Thymus (tissue), 11 donors: ENCODE measurements around the gene TAF3. TPM values are rescaled to one million over a fixed set of nuclear protein-coding genes. Genes with fewer than 3 reads are reported as not detected.

Experiments used
- DNase-seq, 9 donors: peaks; one replicate each; pipeline ENCODE4 v3.0.0-alpha.2; 2013; ENCODE audit warnings: low spot score in 9 of 9, low read depth in 6 of 9, missing footprints in 1 of 9
- H3K27ac ChIP-seq, 2 donors: one replicate each; pipeline ENCODE4 v1.5.1; 2013; ENCODE audit warnings: control low read depth in 1 of 2, low read depth in 1 of 2, low read length in 1 of 2, mild to moderate bottlenecking in 1 of 2, moderate library complexity in 1 of 2
- H3K27me3 ChIP-seq, 2 donors: one replicate each; pipeline ENCODE4 v1.5.1; 2013; ENCODE audit warnings: low read length in 1 of 2; ENCODE audit not compliant: control insufficient read depth in 2 of 2, insufficient read depth in 1 of 2
- H3K36me3 ChIP-seq, 2 donors: one replicate each; pipeline ENCODE4 v1.5.1; 2013; ENCODE audit warnings: low read length in 1 of 2, mild to moderate bottlenecking in 1 of 2, moderate library complexity in 1 of 2; ENCODE audit not compliant: control insufficient read depth in 2 of 2, insufficient read depth in 2 of 2
- H3K4me1 ChIP-seq, 2 donors: one replicate each; pipeline ENCODE4 v1.5.1; 2013; ENCODE audit warnings: low read length in 2 of 2; ENCODE audit not compliant: control insufficient read depth in 2 of 2, insufficient read depth in 2 of 2
- H3K4me3 ChIP-seq, 2 donors: one replicate each; pipeline ENCODE4 v1.5.1; 2013; ENCODE audit warnings: low read length in 2 of 2, control low read depth in 1 of 2, mild to moderate bottlenecking in 1 of 2
- H3K9me3 ChIP-seq, 2 donors: one replicate each; pipeline ENCODE4 v1.5.1; 2013; ENCODE audit warnings: low read length in 1 of 2, mild to moderate bottlenecking in 1 of 2; ENCODE audit not compliant: control insufficient read depth in 2 of 2, insufficient read depth in 1 of 2
- WGBS: extraction: QIAGEN DNeasy Blood & Tissue Kit; methylation state at CpG from one replicate; pipeline ENCODE4 v1.1.7; 2013; 5-methylcytosine and 5-hydroxymethylcytosine counted together
- polyA plus RNA-seq: library from polyadenylated mRNA; stranded (reverse); fragments of 200-250 nt; gene quantifications from one replicate; pipeline ENCODE4 v1.2.3, GENCODE V29; 2013
- total RNA-seq: library from RNA; stranded (reverse); fragments of 120-200 nt; gene quantifications from one replicate; pipeline ENCODE4 v1.2.4, GENCODE V29; 2013
- donor health status: healthy.

The TAF3 gene
- total and polyA plus RNA-seq, 2 donors = 2.2 to 5.7 TPM

- H3K27ac ChIP-seq = no peak overlapping the region
- peaks cover 5 to 6% of the 10 kb centered on the region in 2 donors for H3K36me3 ChIP-seq
- no peaks in the 10 kb centered on the region for H3K27me3 ChIP-seq
- no peak for DNase-seq
- H3K4me3 ChIP-seq = no peak overlapping the region
- WGBS = 90% methylated on average over 6 of the region's 6 CpGs
- H3K9me3 ChIP-seq = no peaks in the 10 kb centered on the region
- H3K4me1 ChIP-seq = no peaks in the 10 kb centered on the region
These were observed 151.3 kb downstream of the TAF3 start for GRCh38 chr10:7969623-7970022.

GRCh38 chr10:7971949-7972348 is 153.6 kb downstream of the TAF3 start:
- no peaks in the 10 kb centered on the region for H3K4me1 ChIP-seq
- H3K4me3 ChIP-seq = no peak overlapping the region
- WGBS = 97% methylated on average over 3 of the region's 3 CpGs
- H3K36me3 ChIP-seq = peaks cover 0 to 3% of the 10 kb centered on the region in 2 donors
- no peaks in the 10 kb centered on the region for H3K27me3 ChIP-seq
- H3K9me3 ChIP-seq = no peaks in the 10 kb centered on the region
- H3K27ac ChIP-seq = no peak overlapping the region
- DNase-seq = no peak

- Histone ChIP-seq H3K27ac (no peak overlapping the region), H3K4me1 (no peaks in the 10 kb centered on the region), H3K9me3 (no peaks in the 10 kb centered on the region), H3K27me3 (no peaks in the 10 kb centered on the region), H3K4me3 (no peak overlapping the region), H3K36me3 (no peaks in the 10 kb centered on the region)
- WGBS = 99% methylated on average over 2 of the region's 2 CpGs
- DNase-seq = no peak
These were observed 154.1 kb downstream of the TAF3 start for GRCh38 chr10:7972367-7972766.

GRCh38 chr10:7980196-7980595 is 161.9 kb downstream of the TAF3 start:
- Histone ChIP-seq H3K9me3 (no peaks in the 10 kb centered on the region), H3K4me3 (no peak overlapping the region), H3K27me3 (no peaks in the 10 kb centered on the region), H3K27ac (no peak overlapping the region), H3K36me3 (peaks cover 6 to 16% of the 10 kb centered on the region in 2 donors), H3K4me1 (no peaks in the 10 kb centered on the region)
- WGBS = 97% methylated on average over 1 of the region's 1 CpG
- DNase-seq = no peak

GRCh38 chr10:7982727-7983126 is 164.4 kb downstream of the TAF3 start:
- Histone ChIP-seq H3K27me3 (no peaks in the 10 kb centered on the region), H3K9me3 (no peaks in the 10 kb centered on the region), H3K27ac (no peak overlapping the region), H3K36me3 (peaks cover 6 to 16% of the 10 kb centered on the region in 2 donors), H3K4me1 (no peaks in the 10 kb centered on the region), H3K4me3 (no peak overlapping the region)
- WGBS = 98% methylated on average over 5 of the region's 5 CpGs
- DNase-seq = no peak

GRCh38 chr10:7984325-7984724 is 166.0 kb downstream of the TAF3 start:
- peaks cover 10% of the 10 kb centered on the region in 2 donors for H3K36me3 ChIP-seq
- peaks cover 0 to 3% of the 10 kb centered on the region in 2 donors for H3K9me3 ChIP-seq
- no peak overlapping the region for H3K4me3 ChIP-seq
- 98% methylated on average over 3 of the region's 3 CpGs for WGBS
- DNase-seq = no peak
- no peaks in the 10 kb centered on the region for H3K27me3 ChIP-seq
- H3K27ac ChIP-seq = no peak overlapping the region
- H3K4me1 ChIP-seq = no peaks in the 10 kb centered on the region

- WGBS = 92% methylated on average over 7 of the region's 7 CpGs
- no peak overlapping the region for H3K27ac ChIP-seq
These were observed 166.6 kb downstream of the TAF3 start for GRCh38 chr10:7984896-7985295.

GRCh38 chr10:7986851-7987250 is 168.5 kb downstream of the TAF3 start:
- H3K9me3 ChIP-seq = peaks cover 0 to 3% of the 10 kb centered on the region in 2 donors
- H3K4me1 ChIP-seq = no peaks in the 10 kb centered on the region
- DNase-seq = no peak
- H3K36me3 ChIP-seq = peaks cover 4% of the 10 kb centered on the region in 2 donors
- 90% methylated on average over 4 of the region's 4 CpGs for WGBS
- H3K27me3 ChIP-seq = no peaks in the 10 kb centered on the region
- no peak overlapping the region for H3K27ac ChIP-seq
- no peak overlapping the region for H3K4me3 ChIP-seq

More at GRCh38 chr10:7984896-7985295, 166.6 kb downstream of the TAF3 start:
- Histone ChIP-seq H3K27me3 (no peaks in the 10 kb centered on the region), H3K36me3 (peaks cover 10% of the 10 kb centered on the region in 2 donors), H3K9me3 (peaks cover 0 to 3% of the 10 kb centered on the region in 2 donors), H3K4me3 (no peak overlapping the region), H3K4me1 (no peaks in the 10 kb centered on the region)
- DNase-seq = no peak

- WGBS = 96% methylated on average over 2 of the region's 2 CpGs
- no peak for DNase-seq
These were observed 170.7 kb downstream of the TAF3 start for GRCh38 chr10:7988989-7989388.

GRCh38 chr10:7998831-7999230 is 180.5 kb downstream of the TAF3 start:
- WGBS = 98% methylated on average over 1 of the region's 1 CpG
- H3K27me3 ChIP-seq = no peaks in the 10 kb centered on the region
- H3K27ac ChIP-seq = no peak overlapping the region
- H3K36me3 ChIP-seq = peaks cover 0 to 2% of the 10 kb centered on the region in 2 donors
- no peak overlapping the region for H3K4me3 ChIP-seq
- DNase-seq = no peak
- peaks cover 0 to 3% of the 10 kb centered on the region in 2 donors for H3K9me3 ChIP-seq
- no peaks in the 10 kb centered on the region for H3K4me1 ChIP-seq

More at GRCh38 chr10:7988989-7989388, 170.7 kb downstream of the TAF3 start:
- H3K36me3 ChIP-seq = peaks cover 0 to 4% of the 10 kb centered on the region in 2 donors
- no peaks in the 10 kb centered on the region for H3K27me3 ChIP-seq
- H3K9me3 ChIP-seq = peaks cover 0 to 3% of the 10 kb centered on the region in 2 donors
- H3K4me3 ChIP-seq = no peak overlapping the region
- H3K4me1 ChIP-seq = no peaks in the 10 kb centered on the region
- H3K27ac ChIP-seq = no peak overlapping the region
